Right renal pelvis (tissue), 4 donors: Measurements from ENCODE around the gene PDSS2. TPM values are rescaled to one million over a fixed set of nuclear protein-coding genes. Genes with fewer than 3 reads are reported as not detected.
A peak's percentile ranks its signal among the peaks of the same experiment; 100 is the strongest.
"Not testable (repeated sequence)": the region's sequence is repeated elsewhere in the genome, so short reads cannot be mapped to it uniquely, and the experiment has no call there.

ENCODE experiments used
- DNase-seq, 4 donors: peaks; one replicate each; pipeline ENCODE4 v3.0.0-alpha.2; 2013; ENCODE audit warnings: low read depth in 4 of 4, low spot score in 3 of 4, missing footprints in 1 of 4
- polyA plus RNA-seq, 4 donors: library from polyadenylated mRNA; unstranded; fragments of 120-200 nt; gene quantifications; one replicate each; pipeline ENCODE4 v1.2.1, GENCODE V29; 2013; ENCODE audit not compliant: insufficient read length in 4 of 4

The PDSS2 gene
- polyA plus RNA-seq, 4 donors: 18.6 to 21.1 (median 20.3) TPM

DNA sequence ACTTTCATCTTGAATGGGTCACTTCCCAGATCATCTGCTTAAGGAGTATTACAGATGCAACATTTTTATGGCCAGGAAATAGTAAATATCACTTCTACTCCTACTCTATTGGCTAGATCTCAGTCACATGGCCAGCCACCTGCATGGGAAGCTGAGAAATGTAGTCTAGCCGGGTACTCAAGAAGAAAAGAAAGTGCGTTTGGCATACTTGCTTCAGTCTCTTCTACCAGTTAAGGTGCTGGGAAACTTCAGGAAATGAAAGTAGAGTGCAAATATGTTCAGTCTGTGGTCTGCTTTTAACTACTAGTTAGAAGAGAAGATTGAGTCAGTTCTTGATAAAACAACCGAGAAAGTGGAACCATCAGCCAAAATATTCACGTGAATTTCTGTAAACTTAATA lies 129.2 kb downstream of the PDSS2 start:
- DNase-seq: no peak

DNA sequence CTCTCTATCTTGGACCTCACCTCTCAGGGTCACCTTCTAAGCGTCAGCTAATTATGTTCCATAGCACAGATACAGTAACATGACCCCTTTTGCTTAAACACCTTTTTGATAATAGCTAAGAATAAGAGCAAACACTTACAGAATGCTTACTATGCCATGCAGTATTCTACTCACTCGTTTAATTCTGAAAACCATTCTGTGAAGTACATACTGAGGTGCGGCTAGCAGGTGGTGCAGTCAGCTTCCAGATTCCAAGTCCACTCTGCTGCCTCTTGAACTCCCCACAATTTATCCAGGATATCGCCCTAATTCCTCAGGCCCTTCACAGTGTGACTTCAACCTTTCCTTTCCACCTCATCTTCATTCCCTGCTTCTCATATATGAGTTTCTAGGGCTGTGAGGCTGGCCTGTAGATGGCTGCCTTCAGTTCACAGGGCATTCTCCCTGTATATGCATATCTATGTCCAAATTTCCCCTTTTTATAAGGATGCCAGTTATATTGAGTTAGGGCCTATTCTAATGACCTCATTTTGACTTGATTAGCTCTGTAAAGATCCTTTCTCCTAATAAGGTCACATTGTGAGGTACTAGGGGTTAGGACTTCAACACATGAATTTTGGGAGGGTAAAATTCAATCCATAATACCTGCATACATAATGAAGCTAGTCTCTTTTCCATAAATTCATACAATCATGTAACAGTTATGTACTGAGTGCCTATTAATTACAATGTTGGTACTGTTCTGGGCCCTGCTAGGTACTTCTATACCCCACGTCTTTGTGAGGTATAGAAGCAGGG lies 130.1 kb downstream of the PDSS2 start:
- DNase-seq: no peak

DNA sequence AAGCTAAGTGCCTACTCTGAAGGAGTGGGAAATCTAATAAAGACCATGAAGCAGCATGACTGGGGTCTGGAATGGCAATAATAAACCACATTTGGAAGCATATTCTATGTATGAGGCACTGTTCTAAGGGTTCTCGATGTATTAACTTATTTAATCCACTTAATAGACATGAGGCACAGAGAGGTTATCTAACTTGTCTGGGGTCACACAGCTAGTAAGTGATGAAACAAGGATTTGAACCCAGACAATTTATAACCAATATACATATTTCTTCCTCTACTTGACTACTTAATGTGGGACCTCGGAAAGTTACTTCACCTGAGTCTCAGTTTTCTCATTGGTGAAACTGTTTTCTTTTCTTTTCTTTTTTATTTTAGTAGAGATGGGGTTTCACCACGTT lies 131.3 kb downstream of the PDSS2 start:
- DNase-seq: no peak

GRCh38 chr6:107323133-107323785 lies 136.1 kb downstream of the PDSS2 start:
- no peak for DNase-seq

- no peak for DNase-seq
These were observed 137.6 kb downstream of the PDSS2 start for GRCh38 chr6:107321793-107322192.

DNA sequence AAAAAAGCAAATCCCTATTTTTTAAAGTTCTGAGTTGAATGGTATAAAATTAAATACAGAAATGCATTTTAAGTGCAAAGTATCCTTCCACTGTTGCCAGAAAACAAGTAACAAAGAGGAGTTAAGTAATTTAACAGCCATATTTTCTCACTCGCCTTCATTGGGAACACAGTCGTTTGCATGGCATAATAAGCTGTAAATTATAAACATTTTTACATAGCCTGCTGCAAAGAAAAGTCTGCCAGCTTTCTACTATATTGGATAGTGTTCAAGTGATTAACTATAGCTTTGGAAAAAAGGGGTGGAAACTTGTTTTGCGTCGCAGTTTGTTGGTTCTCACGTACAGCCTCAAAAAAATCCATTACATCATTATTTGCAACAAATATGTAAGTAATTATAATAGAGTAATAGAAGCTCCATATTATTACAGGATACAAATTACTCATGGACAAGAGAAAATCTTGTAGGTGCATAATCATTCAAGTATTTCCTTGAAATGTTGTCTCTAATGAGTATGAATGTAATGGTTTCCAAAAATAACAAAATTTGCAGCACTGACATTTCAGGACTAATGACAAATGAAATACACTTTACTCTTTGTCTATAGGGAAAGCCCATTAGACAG lies 139.3 kb downstream of the PDSS2 start:
- no peak for DNase-seq

DNA sequence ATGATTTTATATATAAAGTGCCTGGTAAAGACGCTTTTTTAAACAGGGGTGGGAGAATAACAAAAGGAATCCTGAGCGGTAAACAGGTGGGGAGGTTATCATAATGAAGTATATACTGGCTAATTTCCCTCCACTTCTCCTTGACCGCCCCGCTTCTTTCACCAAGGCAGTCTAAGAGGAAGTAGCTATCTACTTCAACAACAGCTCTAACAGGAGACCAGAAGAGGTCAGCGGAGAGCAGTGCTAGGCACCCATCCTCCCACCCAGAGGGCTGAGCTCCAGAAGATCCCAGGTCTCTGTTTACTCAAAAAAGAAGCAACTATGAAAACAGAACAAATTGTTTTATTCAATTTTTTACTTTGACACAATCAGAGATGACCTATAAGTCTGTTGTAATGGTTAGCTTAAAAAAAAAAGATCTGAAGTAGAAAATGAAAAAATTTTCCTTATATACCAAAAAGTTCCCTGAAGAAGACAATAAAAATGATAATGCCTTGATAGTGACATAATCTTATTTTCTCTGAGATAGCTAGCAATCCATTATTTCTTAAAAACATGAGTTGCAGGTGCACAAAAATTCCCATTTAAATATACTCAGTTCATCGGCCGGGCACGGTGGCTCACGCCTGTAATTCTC lies 141.1 kb downstream of the PDSS2 start:
- peak; percentile 7 to 30 (median 26) for DNase-seq

DNA sequence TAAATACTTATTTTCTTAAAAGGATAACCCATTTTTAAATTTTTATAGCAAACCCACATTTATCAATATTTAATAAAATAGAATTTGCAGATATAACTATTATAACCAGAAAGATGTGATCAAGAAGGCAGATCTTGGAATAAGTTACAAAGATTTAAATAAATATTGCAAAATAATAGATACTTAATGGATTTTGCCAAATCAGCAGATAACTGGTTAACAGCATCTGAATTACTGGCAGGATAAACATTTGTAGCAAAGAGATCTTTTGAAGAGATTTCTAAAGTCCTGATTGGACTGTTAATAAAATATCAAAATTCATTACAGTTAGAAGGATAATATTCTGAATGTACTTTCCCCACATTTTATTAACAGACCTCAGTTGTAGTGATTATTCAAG lies 144.2 kb downstream of the PDSS2 start:
- DNase-seq: no peak

GRCh38 chr6:107314531-107314939 lies 144.8 kb downstream of the PDSS2 start:
- no peak for DNase-seq

GRCh38 chr6:107313776-107314175 lies 145.6 kb downstream of the PDSS2 start:
- no peak for DNase-seq

GRCh38 chr6:107310362-107310761 lies 149.0 kb downstream of the PDSS2 start:
- no peak for DNase-seq

GRCh38 chr6:107308677-107309076 lies 150.7 kb downstream of the PDSS2 start:
- no peak for DNase-seq

DNA sequence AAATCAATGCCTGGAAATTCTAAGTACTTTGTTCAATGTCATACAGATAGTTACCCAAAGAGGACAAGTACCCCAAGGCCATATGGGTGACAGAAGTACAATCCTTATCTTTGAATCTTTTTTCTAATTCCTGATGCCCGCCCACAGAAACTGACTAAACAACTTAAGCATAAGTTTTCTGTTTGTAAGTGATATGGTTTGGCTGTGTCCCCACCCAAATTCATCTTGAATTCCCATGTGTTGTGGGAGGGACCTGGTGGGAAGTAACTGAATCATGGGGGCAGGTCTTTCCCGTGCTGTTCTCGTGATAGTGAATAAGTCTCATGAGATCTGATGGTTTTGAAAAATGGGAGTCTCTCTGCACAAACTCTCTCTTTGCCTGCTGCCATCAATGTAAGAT lies 153.4 kb downstream of the PDSS2 start:
- not testable (repeated sequence) for DNase-seq

DNA sequence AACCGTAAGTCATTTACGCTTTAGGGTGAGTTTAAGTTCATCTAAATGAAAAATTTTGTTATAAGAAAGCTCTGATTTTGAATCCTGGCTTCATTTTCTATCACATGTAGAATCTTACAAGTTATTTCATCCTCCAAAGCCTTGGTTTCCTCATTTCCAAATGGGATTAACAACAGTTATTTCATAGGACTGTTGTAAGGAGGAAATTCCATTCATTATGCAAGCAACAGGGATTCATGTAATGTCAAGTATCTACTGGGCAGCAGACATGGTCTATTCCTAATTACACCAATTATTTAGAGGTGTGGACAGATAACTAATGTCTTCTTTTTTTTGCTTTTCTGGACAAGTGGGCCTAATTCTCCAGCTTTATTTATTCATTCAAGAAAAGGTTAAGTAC lies 154.0 kb downstream of the PDSS2 start:
- no peak for DNase-seq

DNA sequence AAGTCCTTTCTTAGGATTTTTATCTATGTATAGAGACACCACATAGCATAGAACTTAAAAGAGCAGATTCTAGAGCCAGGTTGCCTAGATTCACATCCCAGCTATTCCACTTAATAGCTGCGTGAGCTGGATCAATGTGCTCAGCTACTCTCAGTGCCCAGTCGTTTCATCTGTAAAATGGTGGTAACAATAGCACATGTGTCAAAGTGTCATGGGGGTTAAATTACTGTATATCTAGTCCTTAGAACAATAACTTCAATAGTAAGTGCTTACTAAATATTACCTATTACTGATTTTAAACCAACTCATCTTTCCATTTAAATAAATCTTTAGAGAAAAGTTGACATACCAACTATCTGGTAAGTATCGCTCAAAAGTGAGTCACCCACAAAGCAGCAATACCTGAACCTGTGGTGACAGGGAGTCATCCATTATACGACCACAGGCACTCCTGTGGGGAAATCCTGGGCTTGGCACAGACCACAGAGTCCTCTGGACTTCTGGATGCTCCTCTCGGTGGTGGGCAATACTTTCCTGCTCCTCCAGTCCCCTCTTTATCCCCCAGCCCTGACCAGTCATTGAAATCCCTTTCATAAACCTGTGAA lies 154.8 kb downstream of the PDSS2 start:
- no peak for DNase-seq

DNA sequence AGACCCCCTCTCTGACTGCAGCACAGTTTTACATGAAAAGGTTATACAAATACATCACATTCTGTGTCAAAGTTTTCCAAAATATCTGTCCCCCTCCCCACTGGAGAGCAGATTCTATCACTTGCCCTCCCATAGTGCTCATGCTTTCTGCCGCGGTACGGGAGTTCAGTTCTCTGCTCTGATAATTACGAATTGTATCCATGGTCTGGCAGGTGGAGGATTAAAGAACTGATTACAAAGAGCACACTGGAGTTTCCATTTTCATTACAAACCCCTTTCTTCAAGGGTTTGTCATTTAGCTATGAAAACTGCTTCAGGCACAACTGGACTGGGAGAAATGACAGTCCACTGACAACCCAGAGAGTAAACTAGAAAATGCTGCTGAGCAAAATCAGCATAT lies 166.0 kb downstream of the PDSS2 start:
- peak in 1 of 4 donors; percentile 10 for DNase-seq

- peak; percentile 9 to 26 (median 18) for DNase-seq
These were observed 166.6 kb downstream of the PDSS2 start for GRCh38 chr6:107292715-107293271.

GRCh38 chr6:107290491-107290890 lies 168.9 kb downstream of the PDSS2 start:
- no peak for DNase-seq

GRCh38 chr6:107289258-107289657 lies 170.1 kb downstream of the PDSS2 start:
- DNase-seq: not testable (repeated sequence)

- not testable (repeated sequence) for DNase-seq
These were observed 173.7 kb downstream of the PDSS2 start for GRCh38 chr6:107285683-107286082.
